K562 (cell line): ENCODE results near the gene RBKS. TPM values are rescaled to one million over a fixed set of nuclear protein-coding genes. Genes with fewer than 3 reads are reported as not detected.

Experiments
- CBX5 ChIP-seq: IDR thresholded peaks from 2 replicates; pipeline ENCODE4 v1.6.1; 2014; ENCODE audit warnings: low read depth, borderline replicate concordance
- FOXK1 ChIP-seq: sonication (generic); formaldehyde crosslinking; IDR thresholded peaks from 2 replicates; pipeline ENCODE4 v1.8.0; 2022; ENCODE audit warnings: missing genetic modification reagents, mild to moderate bottlenecking, borderline replicate concordance
- ILF3 ChIP-seq: fragments of 450-650 bp; IDR thresholded peaks from 2 replicates; pipeline ENCODE4 v1.6.1; 2018; ENCODE audit warnings: antibody characterized with exemption, mild to moderate bottlenecking, moderate library complexity, borderline replicate concordance
- PRPF4 ChIP-seq: fragments of 200-400 bp; formaldehyde crosslinking; IDR thresholded peaks from one replicate; pipeline ENCODE4 v1.6.1; 2017; ENCODE audit warnings: low read length, low read depth, mild to moderate bottlenecking; ENCODE audit not compliant: insufficient read depth, poor library complexity, severe bottlenecking
- RBFOX2 ChIP-seq: fragments of 200-400 bp; formaldehyde crosslinking; IDR thresholded peaks from 2 replicates; pipeline ENCODE4 v1.6.1; 2017; ENCODE audit warnings: low read depth, mild to moderate bottlenecking, low read length, moderate library complexity
- SRSF9 ChIP-seq: fragments of 200-400 bp; formaldehyde crosslinking; IDR thresholded peaks from 2 replicates; pipeline ENCODE4 v1.6.1; 2017; ENCODE audit warnings: low read depth, low read length, borderline replicate concordance
- TRIM24 ChIP-seq, 2 experiments: fragments of 450-650 bp; IDR thresholded peaks; 2 replicates each; pipeline ENCODE4 v1.6.1; 2016
- ZNF224 ChIP-seq: sonication (generic); formaldehyde crosslinking; IDR thresholded peaks from 2 replicates; pipeline ENCODE4 v1.8.0; 2022; ENCODE audit warnings: mild to moderate bottlenecking, missing genetic modification reagents
- ZNF583 ChIP-seq: fragments of 250-450 bp; sonication (Bioruptor Pico); IDR thresholded peaks from 2 replicates; pipeline ENCODE4 v1.4.0; 2020
- ZNF695 ChIP-seq: fragments of 450-650 bp; formaldehyde crosslinking; IDR thresholded peaks from 2 replicates; pipeline ENCODE4 v1.4.0; 2020; ENCODE audit warnings: mild to moderate bottlenecking, moderate library complexity
- ZNF707 ChIP-seq: fragments of 250-450 bp; sonication (Bioruptor Pico); conservative IDR thresholded peaks from 2 replicates; pipeline ENCODE4 v1.8.0; 2022; ENCODE audit warnings: inconsistent platforms, mild to moderate bottlenecking, moderate library complexity
- polyA plus RNA-seq, 8 experiments: library from polyadenylated mRNA; depleted of rRNA in 4 of 8; stranded (reverse) in 5 of 8; unstranded in 3 of 8; fragments of >200 nt; fragmentation: Nextera tagmentation in 2 of 8; fragmentation: Illumina TruSeq in 1 of 8; extraction: Ambion mirVana in 2 of 8; extraction: Trizol in 1 of 8; gene quantifications; 2 replicates each; pipeline versions ENCODE4 v1.2.1 to v1.2.3, GENCODE V29; 2011 to 2014; ENCODE audit warnings: inconsistent platforms in 1 of 8, missing spikeins in 1 of 8
- total RNA-seq, 7 experiments: library from RNA; depleted of rRNA in 6 of 7; stranded (reverse); fragments of >200 nt in 6 of 7; fragmentation: Illumina TruSeq in 2 of 7; extraction: Trizol in 2 of 7; gene quantifications; 2 replicates each; pipeline versions ENCODE4 v1.2.1 to v1.2.3, GENCODE V29; 2011 to 2021; ENCODE audit warnings: low replicate concordance in 1 of 7
- TF ChIP-seq, protein P1 (sequence below): fragments of 250-450 bp; sonication (Bioruptor Pico); IDR thresholded peaks from 2 replicates; pipeline ENCODE4 v1.4.0; 2020; ENCODE audit warnings: mild to moderate bottlenecking
- TF ChIP-seq, protein P2 (sequence below): fragments of 250-450 bp; sonication (Bioruptor Pico); IDR thresholded peaks from 2 replicates; pipeline ENCODE4 v1.4.0; 2020; ENCODE audit warnings: mild to moderate bottlenecking, moderate library complexity, borderline replicate concordance
- TF ChIP-seq, protein P3 (sequence below): sonication (generic); formaldehyde crosslinking; IDR thresholded peaks from 2 replicates; pipeline ENCODE4 v1.8.0; 2022; ENCODE audit warnings: mild to moderate bottlenecking, missing genetic modification reagents
- TF ChIP-seq, protein P4 (sequence below): fragments of 450-650 bp; formaldehyde crosslinking; IDR thresholded peaks from 2 replicates; pipeline ENCODE4 v1.4.0; 2022; ENCODE audit warnings: missing genetic modification characterization
- TF ChIP-seq, protein P5 (sequence below): fragments of 450-650 bp; formaldehyde crosslinking; IDR thresholded peaks from 2 replicates; pipeline ENCODE4 v1.4.0; 2020; ENCODE audit warnings: mild to moderate bottlenecking, moderate library complexity
- TF ChIP-seq, protein P6 (sequence below): fragments of 250-450 bp; sonication (Bioruptor Pico); IDR thresholded peaks from 2 replicates; pipeline ENCODE4 v1.4.0; 2020; ENCODE audit warnings: borderline replicate concordance

Gene RBKS
- total and polyA plus RNA-seq, 9 of the 15 experiments (the other 6 are each of a cell fraction or from before 2014, with no cell fraction given), result 0.06 to 0.39 (median 0.19) TPM

DNA sequence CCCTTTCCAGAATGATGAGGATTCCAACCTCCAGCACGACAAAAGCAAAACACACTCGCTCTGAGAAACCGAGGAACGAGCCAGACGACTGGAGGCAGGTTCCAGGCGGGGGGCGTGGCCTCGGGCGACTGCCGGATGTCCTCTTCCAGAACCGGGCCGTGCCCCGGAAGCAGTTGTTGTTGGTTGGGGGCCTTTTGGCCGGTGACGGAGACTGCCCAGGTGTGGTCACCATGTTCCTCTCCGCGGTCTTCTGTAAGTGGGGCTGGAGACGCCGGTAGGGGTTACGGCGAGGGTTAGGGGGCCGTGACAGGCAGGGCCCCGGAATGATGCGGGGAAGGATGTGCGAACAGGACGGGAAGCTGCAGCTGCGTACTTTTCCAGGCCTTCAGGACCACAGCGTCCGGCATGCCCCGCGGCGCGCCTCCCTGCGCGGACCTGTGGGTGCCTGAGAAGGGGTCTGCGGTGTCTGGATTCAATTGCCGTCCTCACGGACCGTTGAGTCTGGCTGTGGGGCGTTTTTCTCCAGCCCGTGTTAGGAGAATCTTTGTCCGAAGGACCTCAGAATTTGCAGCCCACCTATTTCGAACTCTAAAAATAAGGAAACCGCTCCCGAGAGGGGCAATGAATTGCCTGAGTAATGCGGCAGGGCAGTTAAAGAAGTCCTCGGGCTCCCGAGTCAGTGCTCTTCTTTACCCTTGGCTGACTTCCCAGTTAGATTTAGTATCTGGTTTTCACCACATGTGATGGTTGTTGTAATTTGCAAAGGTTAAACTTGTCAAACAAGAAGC lies 118.4 kb downstream of the RBKS start, which contains the start of gene MRPL33 (continued):
- TF ChIP-seq, protein P1, sequence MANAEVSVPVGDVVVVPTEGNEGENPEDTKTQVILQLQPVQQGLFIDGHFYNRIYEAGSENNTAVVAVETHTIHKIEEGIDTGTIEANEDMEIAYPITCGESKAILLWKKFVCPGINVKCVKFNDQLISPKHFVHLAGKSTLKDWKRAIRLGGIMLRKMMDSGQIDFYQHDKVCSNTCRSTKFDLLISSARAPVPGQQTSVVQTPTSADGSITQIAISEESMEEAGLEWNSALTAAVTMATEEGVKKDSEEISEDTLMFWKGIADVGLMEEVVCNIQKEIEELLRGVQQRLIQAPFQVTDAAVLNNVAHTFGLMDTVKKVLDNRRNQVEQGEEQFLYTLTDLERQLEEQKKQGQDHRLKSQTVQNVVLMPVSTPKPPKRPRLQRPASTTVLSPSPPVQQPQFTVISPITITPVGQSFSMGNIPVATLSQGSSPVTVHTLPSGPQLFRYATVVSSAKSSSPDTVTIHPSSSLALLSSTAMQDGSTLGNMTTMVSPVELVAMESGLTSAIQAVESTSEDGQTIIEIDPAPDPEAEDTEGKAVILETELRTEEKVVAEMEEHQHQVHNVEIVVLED (CRISPR knock-in tag), result peak; percentile 61
- TF ChIP-seq, protein P2, sequence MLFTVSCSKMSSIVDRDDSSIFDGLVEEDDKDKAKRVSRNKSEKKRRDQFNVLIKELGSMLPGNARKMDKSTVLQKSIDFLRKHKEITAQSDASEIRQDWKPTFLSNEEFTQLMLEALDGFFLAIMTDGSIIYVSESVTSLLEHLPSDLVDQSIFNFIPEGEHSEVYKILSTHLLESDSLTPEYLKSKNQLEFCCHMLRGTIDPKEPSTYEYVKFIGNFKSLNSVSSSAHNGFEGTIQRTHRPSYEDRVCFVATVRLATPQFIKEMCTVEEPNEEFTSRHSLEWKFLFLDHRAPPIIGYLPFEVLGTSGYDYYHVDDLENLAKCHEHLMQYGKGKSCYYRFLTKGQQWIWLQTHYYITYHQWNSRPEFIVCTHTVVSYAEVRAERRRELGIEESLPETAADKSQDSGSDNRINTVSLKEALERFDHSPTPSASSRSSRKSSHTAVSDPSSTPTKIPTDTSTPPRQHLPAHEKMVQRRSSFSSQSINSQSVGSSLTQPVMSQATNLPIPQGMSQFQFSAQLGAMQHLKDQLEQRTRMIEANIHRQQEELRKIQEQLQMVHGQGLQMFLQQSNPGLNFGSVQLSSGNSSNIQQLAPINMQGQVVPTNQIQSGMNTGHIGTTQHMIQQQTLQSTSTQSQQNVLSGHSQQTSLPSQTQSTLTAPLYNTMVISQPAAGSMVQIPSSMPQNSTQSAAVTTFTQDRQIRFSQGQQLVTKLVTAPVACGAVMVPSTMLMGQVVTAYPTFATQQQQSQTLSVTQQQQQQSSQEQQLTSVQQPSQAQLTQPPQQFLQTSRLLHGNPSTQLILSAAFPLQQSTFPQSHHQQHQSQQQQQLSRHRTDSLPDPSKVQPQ (CRISPR knock-in tag), result no peak
- no peak for TF ChIP-seq ILF3
- TF ChIP-seq ZNF583, result peak; percentile 81; the same call in 1 of the 2 replicates
- TF ChIP-seq, protein P3, sequence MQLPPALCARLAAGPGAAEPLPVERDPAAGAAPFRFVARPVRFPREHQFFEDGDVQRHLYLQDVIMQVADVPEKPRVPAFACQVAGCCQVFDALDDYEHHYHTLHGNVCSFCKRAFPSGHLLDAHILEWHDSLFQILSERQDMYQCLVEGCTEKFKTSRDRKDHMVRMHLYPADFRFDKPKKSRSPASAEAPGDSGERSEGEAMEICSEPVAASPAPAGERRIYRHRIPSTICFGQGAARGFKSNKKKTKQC (CRISPR knock-in tag), result peak; percentile 47; the same call in 1 of the 2 replicates
- no peak for TF ChIP-seq PRPF4
- TF ChIP-seq FOXK1, result no peak
- peak in 1 of 2 experiments; percentile 81; a peak in 2 of 4 replicates for TF ChIP-seq TRIM24 (IDR thresholded peaks at IDR 0.05)
- no peak for TF ChIP-seq ZNF224 (CRISPR knock-in tag)
- TF ChIP-seq ZNF695, result no peak
- TF ChIP-seq RBFOX2, result peak; percentile 97
- TF ChIP-seq, protein P4, sequence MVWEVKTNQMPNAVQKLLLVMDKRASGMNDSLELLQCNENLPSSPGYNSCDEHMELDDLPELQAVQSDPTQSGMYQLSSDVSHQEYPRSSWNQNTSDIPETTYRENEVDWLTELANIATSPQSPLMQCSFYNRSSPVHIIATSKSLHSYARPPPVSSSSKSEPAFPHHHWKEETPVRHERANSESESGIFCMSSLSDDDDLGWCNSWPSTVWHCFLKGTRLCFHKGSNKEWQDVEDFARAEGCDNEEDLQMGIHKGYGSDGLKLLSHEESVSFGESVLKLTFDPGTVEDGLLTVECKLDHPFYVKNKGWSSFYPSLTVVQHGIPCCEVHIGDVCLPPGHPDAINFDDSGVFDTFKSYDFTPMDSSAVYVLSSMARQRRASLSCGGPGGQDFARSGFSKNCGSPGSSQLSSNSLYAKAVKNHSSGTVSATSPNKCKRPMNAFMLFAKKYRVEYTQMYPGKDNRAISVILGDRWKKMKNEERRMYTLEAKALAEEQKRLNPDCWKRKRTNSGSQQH, result 0 out of 2 replicates have a peak, but pooled peaks have one; percentile 81
- TF ChIP-seq, protein P5, sequence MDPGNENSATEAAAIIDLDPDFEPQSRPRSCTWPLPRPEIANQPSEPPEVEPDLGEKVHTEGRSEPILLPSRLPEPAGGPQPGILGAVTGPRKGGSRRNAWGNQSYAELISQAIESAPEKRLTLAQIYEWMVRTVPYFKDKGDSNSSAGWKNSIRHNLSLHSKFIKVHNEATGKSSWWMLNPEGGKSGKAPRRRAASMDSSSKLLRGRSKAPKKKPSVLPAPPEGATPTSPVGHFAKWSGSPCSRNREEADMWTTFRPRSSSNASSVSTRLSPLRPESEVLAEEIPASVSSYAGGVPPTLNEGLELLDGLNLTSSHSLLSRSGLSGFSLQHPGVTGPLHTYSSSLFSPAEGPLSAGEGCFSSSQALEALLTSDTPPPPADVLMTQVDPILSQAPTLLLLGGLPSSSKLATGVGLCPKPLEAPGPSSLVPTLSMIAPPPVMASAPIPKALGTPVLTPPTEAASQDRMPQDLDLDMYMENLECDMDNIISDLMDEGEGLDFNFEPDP, result no peak
- TF ChIP-seq CBX5, result no peak
- TF ChIP-seq ZNF707 (CRISPR knock-in tag), result no peak
- no peak for TF ChIP-seq SRSF9
- TF ChIP-seq, protein P6, sequence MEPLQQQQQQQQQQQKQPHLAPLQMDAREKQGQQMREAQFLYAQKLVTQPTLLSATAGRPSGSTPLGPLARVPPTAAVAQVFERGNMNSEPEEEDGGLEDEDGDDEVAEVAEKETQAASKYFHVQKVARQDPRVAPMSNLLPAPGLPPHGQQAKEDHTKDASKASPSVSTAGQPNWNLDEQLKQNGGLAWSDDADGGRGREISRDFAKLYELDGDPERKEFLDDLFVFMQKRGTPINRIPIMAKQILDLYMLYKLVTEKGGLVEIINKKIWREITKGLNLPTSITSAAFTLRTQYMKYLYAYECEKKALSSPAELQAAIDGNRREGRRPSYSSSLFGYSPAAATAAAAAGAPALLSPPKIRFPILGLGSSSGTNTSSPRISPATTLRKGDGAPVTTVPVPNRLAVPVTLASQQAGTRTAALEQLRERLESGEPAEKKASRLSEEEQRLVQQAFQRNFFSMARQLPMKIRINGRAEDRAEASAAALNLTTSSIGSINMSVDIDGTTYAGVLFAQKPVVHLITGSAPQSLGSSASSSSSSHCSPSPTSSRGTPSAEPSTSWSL (CRISPR knock-in tag), result no peak
